ENCODE results near the gene NDUFS4. TPM values are rescaled to one million over a fixed set of nuclear protein-coding genes. Genes with fewer than 3 reads are reported as not detected.

Gene NDUFS4
- total RNA-seq, 1 donor, result 118 TPM

- TF ChIP-seq, protein P1, sequence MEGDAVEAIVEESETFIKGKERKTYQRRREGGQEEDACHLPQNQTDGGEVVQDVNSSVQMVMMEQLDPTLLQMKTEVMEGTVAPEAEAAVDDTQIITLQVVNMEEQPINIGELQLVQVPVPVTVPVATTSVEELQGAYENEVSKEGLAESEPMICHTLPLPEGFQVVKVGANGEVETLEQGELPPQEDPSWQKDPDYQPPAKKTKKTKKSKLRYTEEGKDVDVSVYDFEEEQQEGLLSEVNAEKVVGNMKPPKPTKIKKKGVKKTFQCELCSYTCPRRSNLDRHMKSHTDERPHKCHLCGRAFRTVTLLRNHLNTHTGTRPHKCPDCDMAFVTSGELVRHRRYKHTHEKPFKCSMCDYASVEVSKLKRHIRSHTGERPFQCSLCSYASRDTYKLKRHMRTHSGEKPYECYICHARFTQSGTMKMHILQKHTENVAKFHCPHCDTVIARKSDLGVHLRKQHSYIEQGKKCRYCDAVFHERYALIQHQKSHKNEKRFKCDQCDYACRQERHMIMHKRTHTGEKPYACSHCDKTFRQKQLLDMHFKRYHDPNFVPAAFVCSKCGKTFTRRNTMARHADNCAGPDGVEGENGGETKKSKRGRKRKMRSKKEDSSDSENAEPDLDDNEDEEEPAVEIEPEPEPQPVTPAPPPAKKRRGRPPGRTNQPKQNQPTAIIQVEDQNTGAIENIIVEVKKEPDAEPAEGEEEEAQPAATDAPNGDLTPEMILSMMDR (IDR thresholded peaks at IDR 0.05; ENCODE audit: insufficient read depth, low read length), result no peak
- no peak for DNase-seq (ENCODE audit: low read depth)
- H3K4me3 ChIP-seq (ENCODE audit: low read depth, low read length), result no peak overlapping the region
Observed at GRCh38 chr5:53554444-53554843, 6.0 kb upstream of the NDUFS4 start.

GRCh38 chr5:53555160-53555559 is 5.3 kb upstream of the NDUFS4 start:
- no peak overlapping the region for H3K4me3 ChIP-seq (ENCODE audit: low read depth, low read length)
- DNase-seq (ENCODE audit: low read depth), result no peak
- TF ChIP-seq, protein P1 (IDR thresholded peaks at IDR 0.05; ENCODE audit: insufficient read depth, low read length), result no peak

- no peak for DNase-seq (ENCODE audit: low read depth)
- H3K4me3 ChIP-seq (ENCODE audit: low read depth, low read length), result no peak overlapping the region
- TF ChIP-seq, protein P1 (IDR thresholded peaks at IDR 0.05; ENCODE audit: insufficient read depth, low read length), result no peak
Observed at GRCh38 chr5:53556001-53556400, 4.4 kb upstream of the NDUFS4 start.

- no peak for DNase-seq (ENCODE audit: low read depth)
- H3K4me3 ChIP-seq (ENCODE audit: low read depth, low read length), result no peak overlapping the region
- TF ChIP-seq, protein P1 (IDR thresholded peaks at IDR 0.05; ENCODE audit: insufficient read depth, low read length), result no peak
Observed at GRCh38 chr5:53557386-53557785, 3.1 kb upstream of the NDUFS4 start.

DNA sequence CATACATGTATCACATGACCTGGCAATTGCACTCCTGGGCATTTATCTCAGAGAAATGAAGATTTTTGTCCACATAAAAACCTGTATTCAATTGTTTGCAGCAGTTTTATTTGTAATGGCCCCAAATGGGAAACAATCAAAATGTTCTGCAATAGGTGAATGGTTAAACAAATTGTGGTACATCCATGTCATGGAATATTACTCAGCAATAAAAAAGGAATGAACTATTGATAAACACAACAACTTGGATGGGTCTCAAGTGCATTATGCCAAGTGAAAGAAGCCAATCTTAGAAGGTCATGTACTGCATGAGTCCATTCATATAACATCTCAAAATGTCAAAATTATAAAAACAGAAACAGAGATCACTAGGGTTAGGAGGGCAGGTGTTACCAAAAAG is 1.5 kb upstream of the NDUFS4 start:
- H3K4me3 ChIP-seq (ENCODE audit: low read depth, low read length), result no peak overlapping the region
- no peak for DNase-seq (ENCODE audit: low read depth)
- TF ChIP-seq, protein P1 (IDR thresholded peaks at IDR 0.05; ENCODE audit: insufficient read depth, low read length), result no peak

DNA sequence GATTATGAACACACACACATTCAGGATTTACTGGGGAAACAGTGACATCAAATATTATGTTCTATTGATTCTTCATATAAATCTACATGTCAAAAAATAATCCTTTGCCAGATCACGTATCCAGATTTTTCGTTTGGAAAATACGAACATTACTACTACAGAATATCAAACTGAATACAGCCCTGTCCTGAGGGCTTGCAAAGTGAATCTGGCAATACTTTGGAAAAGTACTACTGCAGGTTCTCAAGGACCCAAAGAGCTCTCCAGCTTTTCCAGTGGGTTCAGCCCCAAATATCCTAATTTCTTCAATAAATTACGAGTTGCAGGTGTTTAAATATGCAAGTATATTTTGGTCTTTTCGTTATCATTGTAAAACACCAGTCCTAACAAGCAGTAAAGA is 411 bp upstream of the NDUFS4 start:
- TF ChIP-seq, protein P1 (IDR thresholded peaks at IDR 0.05; ENCODE audit: insufficient read depth, low read length), result no peak
- peak overlapping the region; percentile 84 for H3K4me3 ChIP-seq (ENCODE audit: low read depth, low read length)
- no peak for DNase-seq (ENCODE audit: low read depth)

GRCh38 chr5:53568401-53568800 is 8.0 kb downstream of the NDUFS4 start:
- DNase-seq (ENCODE audit: low read depth), result no peak
- TF ChIP-seq, protein P1 (IDR thresholded peaks at IDR 0.05; ENCODE audit: insufficient read depth, low read length), result no peak
- no peak overlapping the region for H3K4me3 ChIP-seq (ENCODE audit: low read depth, low read length)

Data from fibroblast of the aortic adventitia (primary cell).